ENCODE data around the gene LCMT1.
"Not testable (repeated sequence)": the region's sequence is repeated elsewhere in the genome, so short reads cannot be mapped to it uniquely, and the experiment has no call there.

Gene LCMT1

GRCh38 chr16:25111403-25112166, at the start of gene LCMT1:
LCMT1 (plus strand) TSS chr16:25111742; CDS start chr16:25111884, 142 bp downstream.
- peak; percentile 33 for FAIRE-seq

GRCh38 chr16:25063102-25063501, 48.4 kb upstream of the LCMT1 start:
- no peak for FAIRE-seq

- no peak for FAIRE-seq
These were observed 47.7 kb upstream of the LCMT1 start for GRCh38 chr16:25063865-25064264.

GRCh38 chr16:25064281-25064680, 47.3 kb upstream of the LCMT1 start:
- FAIRE-seq = not testable (repeated sequence)

GRCh38 chr16:25064937-25065336, 46.6 kb upstream of the LCMT1 start:
- no peak for FAIRE-seq

GRCh38 chr16:25065899-25066298, 45.6 kb upstream of the LCMT1 start:
- no peak for FAIRE-seq

GRCh38 chr16:25066426-25066746, 45.2 kb upstream of the LCMT1 start:
- FAIRE-seq = no peak

- no peak for FAIRE-seq
These were observed 44.6 kb upstream of the LCMT1 start for GRCh38 chr16:25066747-25067631.

GRCh38 chr16:25073854-25074253, 37.7 kb upstream of the LCMT1 start:
- no peak for FAIRE-seq

- no peak for FAIRE-seq
These were observed 33.1 kb upstream of the LCMT1 start for GRCh38 chr16:25078386-25078978.

- FAIRE-seq = no peak
These were observed 31.7 kb upstream of the LCMT1 start for GRCh38 chr16:25079637-25080378.

GRCh38 chr16:25080420-25081131, 31.0 kb upstream of the LCMT1 start:
- FAIRE-seq = no peak

- FAIRE-seq = no peak
These were observed 29.8 kb upstream of the LCMT1 start for GRCh38 chr16:25081702-25082101.

- no peak for FAIRE-seq
These were observed 28.5 kb upstream of the LCMT1 start for GRCh38 chr16:25083065-25083464.

GRCh38 chr16:25083701-25084100, 27.8 kb upstream of the LCMT1 start:
- no peak for FAIRE-seq

GRCh38 chr16:25084797-25085196, 26.7 kb upstream of the LCMT1 start:
- no peak for FAIRE-seq

- no peak for FAIRE-seq
These were observed 23.8 kb upstream of the LCMT1 start for GRCh38 chr16:25087761-25088160.

- no peak for FAIRE-seq
These were observed 22.2 kb upstream of the LCMT1 start for GRCh38 chr16:25089351-25089750.

- no peak for FAIRE-seq
These were observed 19.1 kb upstream of the LCMT1 start for GRCh38 chr16:25092441-25092840.

GRCh38 chr16:25093208-25094061, 18.1 kb upstream of the LCMT1 start:
- FAIRE-seq = no peak

- no peak for FAIRE-seq
These were observed 16.9 kb upstream of the LCMT1 start for GRCh38 chr16:25094596-25094995.
